Neural cell (in vitro differentiated cells): Measurements from ENCODE around the gene RYR2. TPM values are rescaled to one million over a fixed set of nuclear protein-coding genes. Genes with fewer than 3 reads are reported as not detected.

Source experiments
- H2AFZ ChIP-seq: fragments of 200-600, 300-800 bp; sonication (generic), shearing (Covaris generic); 2 replicates; pipeline ENCODE4 v1.6.0; 2014; ENCODE audit warnings: low read depth, mild to moderate bottlenecking, antibody characterized with exemption, low read length, moderate library complexity
- H3F3A ChIP-seq: fragments of 200-600 bp; shearing (Covaris generic); 2 replicates; pipeline ENCODE4 v1.6.1; 2016; ENCODE audit warnings: mild to moderate bottlenecking, moderate library complexity, mixed read lengths, antibody characterized with exemption, low read length; ENCODE audit not compliant: insufficient read depth, poor library complexity, severe bottlenecking
- H3K27ac ChIP-seq: fragments of 200-600, 300-800 bp; sonication (generic), shearing (Covaris generic); 2 replicates; pipeline ENCODE4 v1.5.1; 2014; ENCODE audit warnings: mild to moderate bottlenecking, low read length, moderate library complexity
- H3K27me3 ChIP-seq: fragments of 300-800, 200-600 bp; sonication (generic), shearing (Covaris generic); 2 replicates; pipeline ENCODE4 v1.6.0; 2014; ENCODE audit warnings: mild to moderate bottlenecking, low read depth, low read length, moderate library complexity; ENCODE audit not compliant: insufficient read depth
- H3K36me3 ChIP-seq: fragments of 300-800, 200-600 bp; sonication (generic), shearing (Covaris generic); 2 replicates; pipeline ENCODE4 v1.5.1; 2014; ENCODE audit warnings: mild to moderate bottlenecking, antibody characterized with exemption, low read length, moderate library complexity; ENCODE audit not compliant: insufficient read depth
- H3K4me2 ChIP-seq: fragments of 300-800, 200-600 bp; sonication (generic), shearing (Covaris generic); 2 replicates; pipeline ENCODE4 v1.6.0; 2014; ENCODE audit warnings: mild to moderate bottlenecking, low read length
- H3K4me3 ChIP-seq: fragments of 300-800, 200-600 bp; sonication (generic), shearing (Covaris generic); 2 replicates; pipeline ENCODE4 v1.5.1; 2014; ENCODE audit warnings: mild to moderate bottlenecking, low read length, moderate library complexity
- H3K79me2 ChIP-seq: fragments of 200-600 bp; shearing (Covaris generic); replicated peaks from 2 replicates; pipeline ENCODE4 v1.6.0; 2014; ENCODE audit warnings: mild to moderate bottlenecking, low read length, moderate library complexity; ENCODE audit not compliant: insufficient read depth
- H3K9ac ChIP-seq: fragments of 300-800, 200-600 bp; sonication (generic), shearing (Covaris generic); 2 replicates; pipeline ENCODE4 v1.6.1; 2016; ENCODE audit warnings: mild to moderate bottlenecking, low read length, mixed read lengths
- H3K9me2 ChIP-seq: fragments of 200-600 bp; shearing (Covaris generic); 2 replicates; pipeline ENCODE4 v1.6.1; 2016; ENCODE audit warnings: mild to moderate bottlenecking, low read length, mixed read lengths; ENCODE audit not compliant: insufficient read depth
- H3K9me3 ChIP-seq: fragments of 200-600, 300-800 bp; sonication (generic), shearing (Covaris generic); 2 replicates; pipeline ENCODE4 v1.6.1; 2016; ENCODE audit warnings: mild to moderate bottlenecking, mixed run types, low read length, moderate library complexity, mixed read lengths
- H4K20me1 ChIP-seq: fragments of 200-600 bp; shearing (Covaris generic); 2 replicates; pipeline ENCODE4 v1.6.1; 2016; ENCODE audit warnings: mild to moderate bottlenecking, mixed run types; ENCODE audit not compliant: insufficient read depth
- EP300 ChIP-seq: fragments of 450-650 bp; conservative IDR thresholded peaks from 2 replicates; pipeline ENCODE4 v1.6.1; 2014; ENCODE audit warnings: antibody characterized with exemption, mild to moderate bottlenecking, moderate library complexity; ENCODE audit not compliant: poor library complexity, severe bottlenecking
- EZH2 ChIP-seq: fragments of 200-600, 300-800 bp; shearing (Covaris generic), sonication (generic); IDR thresholded peaks from 2 replicates; pipeline ENCODE4 v1.6.1; 2014; ENCODE audit warnings: antibody characterized with exemption, low read length, borderline replicate concordance, mild to moderate bottlenecking; ENCODE audit not compliant: insufficient read depth, poor library complexity, severe bottlenecking
- MXI1 ChIP-seq: fragments of 450-650 bp; conservative IDR thresholded peaks from 2 replicates; pipeline ENCODE4 v1.6.1; 2014; ENCODE audit warnings: antibody characterized with exemption, mild to moderate bottlenecking; ENCODE audit not compliant: poor library complexity, severe bottlenecking
- POLR2AphosphoS5 ChIP-seq: IDR thresholded peaks from 2 replicates; pipeline ENCODE4 v1.6.1; 2012
- RAD21 ChIP-seq: fragments of 450-650 bp; conservative IDR thresholded peaks from 2 replicates; pipeline ENCODE4 v1.6.1; 2014; ENCODE audit warnings: antibody characterized with exemption, mild to moderate bottlenecking, moderate library complexity
- SMC3 ChIP-seq: fragments of 450-650 bp; conservative IDR thresholded peaks from 2 replicates; pipeline ENCODE4 v1.6.1; 2014; ENCODE audit warnings: antibody characterized with exemption, mild to moderate bottlenecking, moderate library complexity; ENCODE audit not compliant: poor library complexity
- TAF1 ChIP-seq: IDR thresholded peaks from 2 replicates; pipeline ENCODE4 v1.6.1; 2012; ENCODE audit warnings: low read depth
- polyA plus RNA-seq: library from polyadenylated mRNA; depleted of rRNA; stranded (reverse); fragments of >200 nt; gene quantifications from 2 replicates; pipeline ENCODE4 v1.2.3, GENCODE V29; 2014
- TF ChIP-seq, protein P1 (sequence below): IDR thresholded peaks from 2 replicates; pipeline ENCODE4 v1.6.1; 2012; ENCODE audit warnings: borderline replicate concordance

Gene RYR2
- polyA plus RNA-seq, 1 donor from 2014 or later, result 3.8 TPM

GRCh38 chr1:237166593-237167101 is 124.7 kb downstream of the RYR2 start:
- H3K9me2 ChIP-seq, result no peaks in the 10 kb centered on the region
- no peak overlapping the region for H2AFZ ChIP-seq
- no peaks in the 10 kb centered on the region for H3K27me3 ChIP-seq
- no peak overlapping the region for H3K4me2 ChIP-seq
- TF ChIP-seq, protein P1, sequence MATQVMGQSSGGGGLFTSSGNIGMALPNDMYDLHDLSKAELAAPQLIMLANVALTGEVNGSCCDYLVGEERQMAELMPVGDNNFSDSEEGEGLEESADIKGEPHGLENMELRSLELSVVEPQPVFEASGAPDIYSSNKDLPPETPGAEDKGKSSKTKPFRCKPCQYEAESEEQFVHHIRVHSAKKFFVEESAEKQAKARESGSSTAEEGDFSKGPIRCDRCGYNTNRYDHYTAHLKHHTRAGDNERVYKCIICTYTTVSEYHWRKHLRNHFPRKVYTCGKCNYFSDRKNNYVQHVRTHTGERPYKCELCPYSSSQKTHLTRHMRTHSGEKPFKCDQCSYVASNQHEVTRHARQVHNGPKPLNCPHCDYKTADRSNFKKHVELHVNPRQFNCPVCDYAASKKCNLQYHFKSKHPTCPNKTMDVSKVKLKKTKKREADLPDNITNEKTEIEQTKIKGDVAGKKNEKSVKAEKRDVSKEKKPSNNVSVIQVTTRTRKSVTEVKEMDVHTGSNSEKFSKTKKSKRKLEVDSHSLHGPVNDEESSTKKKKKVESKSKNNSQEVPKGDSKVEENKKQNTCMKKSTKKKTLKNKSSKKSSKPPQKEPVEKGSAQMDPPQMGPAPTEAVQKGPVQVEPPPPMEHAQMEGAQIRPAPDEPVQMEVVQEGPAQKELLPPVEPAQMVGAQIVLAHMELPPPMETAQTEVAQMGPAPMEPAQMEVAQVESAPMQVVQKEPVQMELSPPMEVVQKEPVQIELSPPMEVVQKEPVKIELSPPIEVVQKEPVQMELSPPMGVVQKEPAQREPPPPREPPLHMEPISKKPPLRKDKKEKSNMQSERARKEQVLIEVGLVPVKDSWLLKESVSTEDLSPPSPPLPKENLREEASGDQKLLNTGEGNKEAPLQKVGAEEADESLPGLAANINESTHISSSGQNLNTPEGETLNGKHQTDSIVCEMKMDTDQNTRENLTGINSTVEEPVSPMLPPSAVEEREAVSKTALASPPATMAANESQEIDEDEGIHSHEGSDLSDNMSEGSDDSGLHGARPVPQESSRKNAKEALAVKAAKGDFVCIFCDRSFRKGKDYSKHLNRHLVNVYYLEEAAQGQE, result no peak
- TF ChIP-seq EP300 (no peak), MXI1 (no peak), RAD21 (no peak), POLR2AphosphoS5 (no peak), SMC3 (no peak), EZH2 (no peak)
- H3K4me3 ChIP-seq, result no peak overlapping the region
- no peaks in the 10 kb centered on the region for H3K9me3 ChIP-seq
- no peaks in the 10 kb centered on the region for H3F3A ChIP-seq
- no peak overlapping the region for H3K27ac ChIP-seq
- no peaks in the 10 kb centered on the region for H3K36me3 ChIP-seq
- no peak overlapping the region for H3K9ac ChIP-seq
- H3K79me2 ChIP-seq, result no peaks in the 10 kb centered on the region
- no peaks in the 10 kb centered on the region for H4K20me1 ChIP-seq

- Histone ChIP-seq H3K27ac (no peak overlapping the region), H3K4me3 (no peak overlapping the region), H2AFZ (no peak overlapping the region), H3K4me2 (no peak overlapping the region), H4K20me1 (no peaks in the 10 kb centered on the region), H3F3A (no peaks in the 10 kb centered on the region), H3K9me2 (no peaks in the 10 kb centered on the region), H3K9me3 (no peaks in the 10 kb centered on the region), H3K27me3 (no peaks in the 10 kb centered on the region), H3K36me3 (no peaks in the 10 kb centered on the region), H3K79me2 (no peaks in the 10 kb centered on the region), H3K9ac (no peak overlapping the region)
- TF ChIP-seq, protein P1, result no peak
- TF ChIP-seq SMC3, result no peak
- no peak for TF ChIP-seq TAF1
- no peak for TF ChIP-seq RAD21
- no peak for TF ChIP-seq EP300
- no peak for TF ChIP-seq MXI1
Measured at GRCh38 chr1:237170149-237170548, 128.2 kb downstream of the RYR2 start.
